PFSK-1 (cell line): ENCODE results near the gene ENTREP3.

Experiments used
- POLR2AphosphoS5 ChIP-seq: IDR thresholded peaks from 2 replicates; pipeline ENCODE4 v1.6.1; 2012; ENCODE audit warnings: low read depth, mild to moderate bottlenecking, control low read depth, low read length, moderate library complexity
- SIN3A ChIP-seq: IDR thresholded peaks from 2 replicates; pipeline ENCODE4 v1.6.1; 2012; ENCODE audit warnings: mild to moderate bottlenecking, low read length, moderate library complexity, borderline replicate concordance; ENCODE audit not compliant: insufficient read depth
- TAF1 ChIP-seq: IDR thresholded peaks from 2 replicates; pipeline ENCODE4 v1.6.1; 2012; ENCODE audit warnings: low read length, control low read depth, borderline replicate concordance; ENCODE audit not compliant: insufficient read depth
- TF ChIP-seq, protein P1 (sequence below), 2 experiments: IDR thresholded peaks; 2 replicates each; pipeline versions ENCODE4 v1.6.1 to v1.8.0; 2011 to 2012; ENCODE audit warnings: low read depth in 2 of 2, low read length in 2 of 2, control low read depth in 1 of 2, inconsistent platforms in 1 of 2, mild to moderate bottlenecking in 1 of 2, moderate library complexity in 1 of 2; ENCODE audit not compliant: insufficient read depth in 1 of 2

DNA sequence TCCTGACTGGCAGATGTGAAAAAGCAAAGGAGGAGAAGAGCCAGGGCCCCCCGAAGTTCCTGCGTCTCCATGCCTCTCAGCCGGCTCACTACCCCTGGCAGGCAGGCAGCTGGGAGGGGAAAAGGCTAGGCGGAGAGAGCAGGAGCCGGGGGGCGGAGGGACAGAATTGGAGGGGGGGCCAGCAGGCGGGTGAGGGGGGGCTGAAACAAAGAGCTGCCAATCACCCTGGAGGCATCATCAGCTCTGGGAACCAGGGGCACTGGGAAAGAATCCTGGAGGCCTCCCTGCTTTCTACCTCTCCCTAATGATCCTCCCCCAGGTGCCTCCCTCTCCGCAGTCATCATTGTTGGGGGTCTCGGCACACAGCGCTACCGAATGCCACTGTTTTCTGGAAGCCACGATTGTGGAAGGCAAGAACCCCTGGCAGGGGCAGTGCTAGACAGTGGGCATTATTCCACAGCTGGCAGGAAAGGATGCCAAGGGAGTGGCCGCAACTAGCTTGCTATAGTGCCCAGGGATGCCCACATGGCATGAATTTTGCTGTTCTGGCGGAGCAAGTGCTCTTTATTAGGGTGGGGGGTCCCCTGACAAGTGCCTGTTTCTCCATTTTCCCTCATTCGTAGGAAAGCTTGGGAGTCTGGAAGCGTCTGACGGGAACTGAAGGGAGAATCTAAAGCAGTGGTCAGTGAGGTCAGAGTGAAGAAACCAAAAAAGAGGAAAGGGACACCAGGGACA is 47.3 kb downstream of the ENTREP3 start, which contains the start of gene THBS3:
- TF ChIP-seq POLR2AphosphoS5 (no peak), SIN3A (no peak), TAF1 (no peak)
- TF ChIP-seq, protein P1, sequence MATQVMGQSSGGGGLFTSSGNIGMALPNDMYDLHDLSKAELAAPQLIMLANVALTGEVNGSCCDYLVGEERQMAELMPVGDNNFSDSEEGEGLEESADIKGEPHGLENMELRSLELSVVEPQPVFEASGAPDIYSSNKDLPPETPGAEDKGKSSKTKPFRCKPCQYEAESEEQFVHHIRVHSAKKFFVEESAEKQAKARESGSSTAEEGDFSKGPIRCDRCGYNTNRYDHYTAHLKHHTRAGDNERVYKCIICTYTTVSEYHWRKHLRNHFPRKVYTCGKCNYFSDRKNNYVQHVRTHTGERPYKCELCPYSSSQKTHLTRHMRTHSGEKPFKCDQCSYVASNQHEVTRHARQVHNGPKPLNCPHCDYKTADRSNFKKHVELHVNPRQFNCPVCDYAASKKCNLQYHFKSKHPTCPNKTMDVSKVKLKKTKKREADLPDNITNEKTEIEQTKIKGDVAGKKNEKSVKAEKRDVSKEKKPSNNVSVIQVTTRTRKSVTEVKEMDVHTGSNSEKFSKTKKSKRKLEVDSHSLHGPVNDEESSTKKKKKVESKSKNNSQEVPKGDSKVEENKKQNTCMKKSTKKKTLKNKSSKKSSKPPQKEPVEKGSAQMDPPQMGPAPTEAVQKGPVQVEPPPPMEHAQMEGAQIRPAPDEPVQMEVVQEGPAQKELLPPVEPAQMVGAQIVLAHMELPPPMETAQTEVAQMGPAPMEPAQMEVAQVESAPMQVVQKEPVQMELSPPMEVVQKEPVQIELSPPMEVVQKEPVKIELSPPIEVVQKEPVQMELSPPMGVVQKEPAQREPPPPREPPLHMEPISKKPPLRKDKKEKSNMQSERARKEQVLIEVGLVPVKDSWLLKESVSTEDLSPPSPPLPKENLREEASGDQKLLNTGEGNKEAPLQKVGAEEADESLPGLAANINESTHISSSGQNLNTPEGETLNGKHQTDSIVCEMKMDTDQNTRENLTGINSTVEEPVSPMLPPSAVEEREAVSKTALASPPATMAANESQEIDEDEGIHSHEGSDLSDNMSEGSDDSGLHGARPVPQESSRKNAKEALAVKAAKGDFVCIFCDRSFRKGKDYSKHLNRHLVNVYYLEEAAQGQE (IDR thresholded peaks at IDR 0.05; ENCODE audit: insufficient read depth in 1 of 2, low read depth in 2 of 2, low read length in 2 of 2): no peak
